ENCODE data around the gene ZNF804A.

GRCh38 chr2:184945824-184946223 is 347.5 kb downstream of the ZNF804A start:
- TF ChIP-seq CTCF (IDR thresholded peaks at IDR 0.05; ENCODE audit: borderline replicate concordance, extremely low read depth, low read length, poor library complexity, severe bottlenecking) (no peak), EZH2 (IDR thresholded peaks at IDR 0.05; ENCODE audit: borderline replicate concordance, low read depth, low read length, severe bottlenecking) (no peak)
